Mammary epithelial cell (primary cell): ENCODE measurements around the gene KDM4C.

Experiments
- CTCF ChIP-seq, 2 donors: IDR thresholded peaks in 1 of 2; conservative IDR thresholded peaks in 1 of 2; 2 replicates each; pipeline ENCODE4 v1.5.1; 2011 to 2012; ENCODE audit warnings: inconsistent platforms in 2 of 2, low read length in 2 of 2, mild to moderate bottlenecking in 2 of 2, control low read depth in 1 of 2, low read depth in 1 of 2; ENCODE audit not compliant: insufficient read depth in 1 of 2; ENCODE audit errors: extremely low read depth in 1 of 2
- EZH2 ChIP-seq: IDR thresholded peaks from 2 replicates; pipeline ENCODE4 v1.6.1; 2012; ENCODE audit warnings: low read length, inconsistent platforms, borderline replicate concordance

DNA sequence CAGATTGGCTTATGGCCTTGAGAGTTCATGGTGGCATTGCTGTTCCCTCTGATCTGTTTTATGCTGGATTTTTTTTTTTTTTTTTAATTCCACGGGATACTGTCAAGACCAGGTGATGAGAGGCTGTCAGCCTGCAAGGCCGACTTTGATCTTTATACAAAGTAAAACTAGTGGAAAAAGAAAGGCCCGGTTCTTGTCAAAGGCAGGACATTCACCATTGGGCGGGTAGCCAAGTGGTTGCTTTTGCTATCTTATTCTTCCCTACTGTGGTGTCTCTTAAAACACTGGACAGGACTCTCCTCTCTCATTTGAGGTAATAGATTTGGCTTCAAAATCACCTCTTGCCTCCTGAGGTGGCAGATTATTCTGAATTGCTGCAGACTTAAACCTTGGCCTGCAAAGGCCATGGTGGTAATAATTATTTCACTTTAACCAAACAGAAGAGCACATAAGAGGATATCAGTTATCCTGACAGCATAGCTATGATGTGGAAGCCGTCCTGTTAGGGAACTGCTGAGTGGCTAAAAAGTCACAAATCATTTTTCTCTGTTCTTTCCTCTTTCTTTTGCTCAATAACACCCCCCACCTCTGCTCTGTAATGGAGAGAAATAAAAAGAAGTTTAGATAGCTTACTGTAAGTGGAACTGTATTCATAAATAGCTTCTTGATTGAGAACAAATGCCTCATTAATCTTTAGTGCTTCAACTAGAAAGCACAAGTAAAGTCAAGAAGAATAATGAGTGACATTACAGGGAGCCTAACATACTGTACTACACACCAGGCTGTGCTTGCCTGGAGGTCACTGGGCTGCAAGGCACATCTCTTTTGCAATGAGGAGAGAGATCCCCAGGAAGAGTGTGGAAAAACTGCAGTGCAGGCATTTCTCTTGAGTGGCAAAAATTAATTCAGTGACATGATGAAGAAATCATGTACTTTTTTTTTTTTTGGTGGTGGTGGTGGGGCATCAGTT lies 275.6 kb downstream of the KDM4C start:
- TF ChIP-seq CTCF (conservative IDR thresholded peaks at IDR 0.05 in 1 of 2, IDR thresholded peaks at IDR 0.05 in 1 of 2; ENCODE audit: extremely low read depth in 1 of 2, insufficient read depth in 1 of 2, low read depth in 1 of 2, low read length in 2 of 2) (no peak), EZH2 (no peak)
